Ascending aorta (tissue), 2 donors: ENCODE results near the gene MT1H. TPM values are rescaled to one million over a fixed set of nuclear protein-coding genes. Genes with fewer than 3 reads are reported as not detected.

Experiments
- DNase-seq, 2 donors: peaks; one replicate each; pipeline ENCODE4 v3.0.0-alpha.2; 2019; ENCODE audit warnings: low spot score in 2 of 2
- H3K27ac ChIP-seq, 2 donors: fragments of 200-600 bp; sonication (generic); one replicate each; pipeline ENCODE4 v1.5.1; 2016 to 2017; ENCODE audit warnings: mild to moderate bottlenecking in 1 of 2
- H3K27me3 ChIP-seq: fragments of 200-600 bp; sonication (generic); one replicate; pipeline ENCODE4 v1.5.1; 2017
- H3K36me3 ChIP-seq, 2 donors: fragments of 200-600 bp; sonication (generic); one replicate each; pipeline ENCODE4 v1.5.1; 2016
- H3K4me1 ChIP-seq, 2 donors: fragments of 200-600 bp; sonication (generic); one replicate each; pipeline ENCODE4 v1.5.1; 2016 to 2017; ENCODE audit warnings: mild to moderate bottlenecking in 1 of 2
- H3K4me3 ChIP-seq, 2 donors: fragments of 200-600 bp; sonication (generic); one replicate each; pipeline ENCODE4 v1.5.1; 2016 to 2017; ENCODE audit warnings: mild to moderate bottlenecking in 1 of 2
- H3K9me3 ChIP-seq, 2 donors: fragments of 200-600 bp; sonication (generic); one replicate each; pipeline ENCODE4 v1.5.1; 2016
- CTCF ChIP-seq, 3 experiments: fragments of 200-600 bp in 2 of 3; fragments of 450-650 bp in 1 of 3; sonication (generic) in 2 of 3; IDR thresholded peaks; one replicate each; pipeline ENCODE4 v1.5.1; 2016 to 2019; ENCODE audit warnings: antibody characterized with exemption in 3 of 3, mild to moderate bottlenecking in 1 of 3, moderate library complexity in 1 of 3
- intact Hi-C: fragments of 100-400 bp; cut with DNase I; formaldehyde crosslinking; loops from one replicate; pipeline ENCODE4 v1.15.1; 2023
- total RNA-seq: library from RNA; depleted of rRNA; stranded (reverse); fragments of >200 nt; gene quantifications from one replicate; pipeline ENCODE4 v1.1.0, GENCODE V29; 2016

Gene MT1H
- total RNA-seq, 1 donor from 2014 or later, result not detected

GRCh38 chr16:56631197-56631596 is 38.4 kb upstream of the MT1H start:
- peak overlapping the region; percentile 88 to 96 for H3K27ac ChIP-seq
- no peaks in the 10 kb centered on the region for H3K9me3 ChIP-seq
- peaks cover 6 to 12% of the 10 kb centered on the region in 2 donors for H3K4me1 ChIP-seq

GRCh38 chr16:56631832-56632155 is 37.8 kb upstream of the MT1H start:
- no peaks in the 10 kb centered on the region for H3K9me3 ChIP-seq
- H3K27me3 ChIP-seq, result no peaks in the 10 kb centered on the region
- peak overlapping the region; percentile 88 to 96 for H3K27ac ChIP-seq
- H3K36me3 ChIP-seq, result no peaks in the 10 kb centered on the region
- DNase-seq, result no peak
- intact Hi-C loops, result loop anchor here (2.0 to 10.0 kb wide), 2 partner anchors 51 to 553 kb away; partner anchors contain the start of genes MT1X, PSME3IP1 and RSPRY1
- H3K4me1 ChIP-seq, result peaks cover 6 to 12% of the 10 kb centered on the region in 2 donors
- peak overlapping the region; percentile 54 to 88 for H3K4me3 ChIP-seq
- no peak for TF ChIP-seq CTCF (IDR thresholded peaks at IDR 0.05)

More at GRCh38 chr16:56631197-56631596, 38.4 kb upstream of the MT1H start:
- Histone ChIP-seq H3K36me3 (no peaks in the 10 kb centered on the region), H3K27me3 (no peaks in the 10 kb centered on the region), H3K4me3 (no peak overlapping the region)
- intact Hi-C loops, result loop anchor here (10.0 kb wide), 1 partner anchor 554 kb away; the partner anchor contains the start of genes PSME3IP1 and RSPRY1
- DNase-seq, result no peak
- no peak for TF ChIP-seq CTCF (IDR thresholded peaks at IDR 0.05)

- intact Hi-C loops, result loop anchor here (2.0 to 10.0 kb wide), 2 partner anchors 50 to 552 kb away; partner anchors contain the start of genes MT1X, PSME3IP1 and RSPRY1
- peak in 1 of 2 donors; percentile 88 for DNase-seq
- Histone ChIP-seq H3K4me3 (peak within 1 kb of the TSS; percentile 54 to 88), H3K27ac (peak within 1 kb of the TSS; percentile 88 to 96), H3K27me3 (no peaks in the 10 kb centered on the region), H3K9me3 (no peaks in the 10 kb centered on the region), H3K4me1 (peaks cover 3 to 12% of the 10 kb centered on the region in 2 donors), H3K36me3 (no peaks in the 10 kb centered on the region)
- no peak for TF ChIP-seq CTCF (IDR thresholded peaks at IDR 0.05)
These were observed 37.3 kb upstream of the MT1H start, which contains the start of gene MT1M for GRCh38 chr16:56632156-56632847. Gene MT1M, plus strand, starts transcription at chr16:56632659. Its CDS starts 73 bp downstream, at chr16:56632732.

GRCh38 chr16:56632848-56633365 is 36.7 kb upstream of the MT1H start:
- Histone ChIP-seq H3K9me3 (no peaks in the 10 kb centered on the region), H3K27ac (peak overlapping the region; percentile 88 to 96), H3K4me3 (peak overlapping the region; percentile 54 to 88), H3K4me1 (peaks cover 3 to 12% of the 10 kb centered on the region in 2 donors), H3K36me3 (no peaks in the 10 kb centered on the region), H3K27me3 (no peaks in the 10 kb centered on the region)
- intact Hi-C loops, result loop anchor here (2.0 to 10.0 kb wide), 2 partner anchors 50 to 552 kb away; partner anchors contain the start of genes MT1X, PSME3IP1 and RSPRY1
- no peak for TF ChIP-seq CTCF (IDR thresholded peaks at IDR 0.05)
- no peak for DNase-seq

GRCh38 chr16:56633535-56633934 is 36.1 kb upstream of the MT1H start:
- Histone ChIP-seq H3K36me3 (no peaks in the 10 kb centered on the region), H3K4me1 (peaks cover 7 to 12% of the 10 kb centered on the region in 2 donors), H3K27me3 (no peaks in the 10 kb centered on the region), H3K9me3 (no peaks in the 10 kb centered on the region), H3K4me3 (peak overlapping the region; percentile 54 to 88), H3K27ac (peak overlapping the region; percentile 88 to 96)
- no peak for DNase-seq
- intact Hi-C loops, result loop anchor here (2.0 to 10.0 kb wide), 2 partner anchors 49 to 551 kb away; partner anchors contain the start of genes MT1X, PSME3IP1 and RSPRY1
- no peak for TF ChIP-seq CTCF (IDR thresholded peaks at IDR 0.05)
